Ovary (tissue), 3 donors: ENCODE measurements around the gene ARMC2.

Experiments used
- EP300 ChIP-seq: sonication (generic); formaldehyde crosslinking; IDR thresholded peaks from one replicate; pipeline ENCODE4 v1.6.1; 2017; ENCODE audit warnings: antibody characterized with exemption
- POLR2A ChIP-seq: fragments of 450-650 bp; IDR thresholded peaks from one replicate; pipeline ENCODE4 v1.6.1; 2017; ENCODE audit warnings: antibody characterized with exemption, mild to moderate bottlenecking, moderate library complexity
- TF ChIP-seq, protein P1 (sequence below), 3 donors: fragments of 450-650 bp in 2 of 3; fragments of 200-600 bp in 1 of 3; IDR thresholded peaks; one replicate each; pipeline versions ENCODE4 v1.5.1 to v1.8.0; 2016 to 2022; ENCODE audit warnings: antibody characterized with exemption in 3 of 3, mild to moderate bottlenecking in 1 of 3
- donor health status: DM: no; HTN: no; CAD: no.

DNA sequence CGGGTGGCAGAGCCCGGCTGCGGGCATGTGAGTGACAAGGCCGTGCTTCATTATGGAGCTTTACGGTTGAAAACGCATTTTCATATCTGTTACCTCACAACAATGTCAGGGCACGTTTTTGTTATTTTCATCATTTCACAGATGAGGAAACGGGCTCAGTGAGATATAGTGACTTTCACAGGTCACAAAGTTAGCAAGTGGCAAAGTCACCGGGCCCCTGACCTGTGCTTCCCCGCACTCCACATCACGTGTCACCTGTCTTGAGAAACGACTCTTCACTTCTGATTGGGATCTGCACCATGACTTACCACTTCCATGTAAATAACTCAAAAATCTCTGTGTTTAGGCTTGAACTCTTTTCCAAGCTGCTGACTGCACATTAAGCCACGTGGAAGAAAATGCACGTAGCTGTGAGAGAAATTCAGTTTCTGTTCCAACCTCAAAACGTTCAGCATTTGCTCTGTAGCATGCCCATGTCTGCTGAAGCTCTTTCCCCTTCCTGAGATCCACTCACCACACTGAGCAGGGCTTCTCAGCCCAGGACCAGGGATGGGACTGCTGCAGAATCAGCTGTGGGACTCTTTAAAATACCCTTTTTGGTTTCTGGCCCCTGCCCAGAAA lies 107.2 kb downstream of the ARMC2 start:
- no peak for TF ChIP-seq POLR2A
- TF ChIP-seq, protein P1, sequence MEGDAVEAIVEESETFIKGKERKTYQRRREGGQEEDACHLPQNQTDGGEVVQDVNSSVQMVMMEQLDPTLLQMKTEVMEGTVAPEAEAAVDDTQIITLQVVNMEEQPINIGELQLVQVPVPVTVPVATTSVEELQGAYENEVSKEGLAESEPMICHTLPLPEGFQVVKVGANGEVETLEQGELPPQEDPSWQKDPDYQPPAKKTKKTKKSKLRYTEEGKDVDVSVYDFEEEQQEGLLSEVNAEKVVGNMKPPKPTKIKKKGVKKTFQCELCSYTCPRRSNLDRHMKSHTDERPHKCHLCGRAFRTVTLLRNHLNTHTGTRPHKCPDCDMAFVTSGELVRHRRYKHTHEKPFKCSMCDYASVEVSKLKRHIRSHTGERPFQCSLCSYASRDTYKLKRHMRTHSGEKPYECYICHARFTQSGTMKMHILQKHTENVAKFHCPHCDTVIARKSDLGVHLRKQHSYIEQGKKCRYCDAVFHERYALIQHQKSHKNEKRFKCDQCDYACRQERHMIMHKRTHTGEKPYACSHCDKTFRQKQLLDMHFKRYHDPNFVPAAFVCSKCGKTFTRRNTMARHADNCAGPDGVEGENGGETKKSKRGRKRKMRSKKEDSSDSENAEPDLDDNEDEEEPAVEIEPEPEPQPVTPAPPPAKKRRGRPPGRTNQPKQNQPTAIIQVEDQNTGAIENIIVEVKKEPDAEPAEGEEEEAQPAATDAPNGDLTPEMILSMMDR (IDR thresholded peaks at IDR 0.05), result no peak
- no peak for TF ChIP-seq EP300
